Stimulated activated CD4-positive, alpha-beta T cell treated with anti-CD3 and anti-CD28 coated beads, Interleukin-12 subunit alpha, Interleukin-12 subunit beta, amount 100 ng/mL, for 48 hours (primary cell): ENCODE results near the gene NOXO1.
"Not testable (repeated sequence)": the region's sequence is repeated elsewhere in the genome, so short reads cannot be mapped to it uniquely, and the experiment has no call there.

ENCODE experiments used
- DNase-seq, 3 donors: peaks; one replicate each; pipeline ENCODE4 v3.0.0-alpha.2; 2020; ENCODE audit warnings: low read depth in 2 of 3, low spot score in 1 of 3

The NOXO1 gene

GRCh38 chr16:1942810-1943726 is 38.2 kb downstream of the NOXO1 start, which contains the start of gene MSRB1:
Gene MSRB1, minus strand, starts transcription at chr16:1943199. Its CDS starts 43 bp downstream, at chr16:1943156.
- peak; percentile 99 to 100 (median 99) for DNase-seq

- no peak for DNase-seq
Observed at GRCh38 chr16:1942047-1942809, 39.0 kb downstream of the NOXO1 start.

GRCh38 chr16:1941162-1942046 is 39.9 kb downstream of the NOXO1 start:
- no peak for DNase-seq

GRCh38 chr16:1940273-1941161 is 40.8 kb downstream of the NOXO1 start:
- DNase-seq, result no peak

- not testable (repeated sequence) for DNase-seq
Observed at GRCh38 chr16:1939833-1940232, 41.4 kb downstream of the NOXO1 start.

GRCh38 chr16:1938910-1939309 is 42.4 kb downstream of the NOXO1 start:
- DNase-seq, result no peak

- no peak for DNase-seq
Observed at GRCh38 chr16:1938316-1938715, 43.0 kb downstream of the NOXO1 start.

- no peak for DNase-seq
Observed at GRCh38 chr16:1936945-1937479, 44.3 kb downstream of the NOXO1 start.

- no peak for DNase-seq
Observed at GRCh38 chr16:1933097-1933661, 48.1 kb downstream of the NOXO1 start.

- DNase-seq, result no peak
Observed at GRCh38 chr16:1932050-1933028, 48.9 kb downstream of the NOXO1 start.

- DNase-seq, result no peak
Observed at GRCh38 chr16:1930338-1930720, 50.9 kb downstream of the NOXO1 start.

GRCh38 chr16:1929578-1930337 is 51.5 kb downstream of the NOXO1 start:
- peak; percentile 86 to 95 (median 88) for DNase-seq

GRCh38 chr16:1929105-1929504 is 52.2 kb downstream of the NOXO1 start:
- peak in 1 of 3 donors; percentile 3 for DNase-seq
